ENCODE measurements around the gene SMIM24.

DNA sequence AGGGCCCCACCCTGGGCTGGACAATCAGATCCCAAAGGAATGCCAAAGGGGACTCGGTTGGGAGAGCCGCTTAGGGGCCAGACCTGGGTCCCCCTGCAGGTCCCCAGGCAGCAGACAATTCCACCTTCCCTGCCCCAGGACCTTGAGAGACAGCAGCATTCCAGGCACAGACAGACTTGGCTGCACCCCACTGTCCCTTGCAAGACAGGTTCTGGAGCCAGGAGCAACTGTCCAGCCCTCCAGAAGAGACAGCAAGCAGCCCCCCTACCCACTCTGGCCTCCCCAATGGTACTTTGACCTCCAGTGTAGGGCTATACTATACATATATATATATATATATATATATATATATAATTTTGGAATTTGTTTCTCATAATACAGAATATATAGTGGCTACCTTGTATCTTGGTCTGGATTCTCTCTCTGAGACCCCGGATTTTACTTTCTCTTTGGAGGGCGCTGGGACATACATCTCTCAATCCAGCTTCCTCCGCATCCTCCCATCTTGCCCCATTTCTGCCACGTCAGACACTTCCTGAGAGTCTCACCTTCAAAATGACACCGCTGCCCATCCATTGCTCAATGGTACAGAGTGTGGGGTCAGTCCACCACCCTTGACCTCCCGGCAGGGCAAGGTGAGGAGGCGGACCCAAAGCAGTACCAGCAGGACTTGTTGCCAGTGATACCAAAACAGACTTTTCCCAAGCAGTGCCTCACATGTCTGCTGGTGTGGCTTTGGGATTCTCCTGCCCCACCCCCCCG is 12.7 kb downstream of the SMIM24 start:
- TF ChIP-seq POLR2A (IDR thresholded peaks at IDR 0.05; ENCODE audit: low read length) = no peak
- no peak for TF ChIP-seq GATA1 (IDR thresholded peaks at IDR 0.05; ENCODE audit: low read depth, low read length)

All from erythroblast (primary cell).